Thyroid gland (tissue), 4 donors: Measurements from ENCODE around the gene MAGI1.

Source experiments
- CTCF ChIP-seq, 6 experiments: fragments of 200-600 bp in 3 of 6; fragments of 450-650 bp in 3 of 6; sonication (generic) in 3 of 6; IDR thresholded peaks; one replicate each; pipeline ENCODE4 v1.5.1; 2016 to 2019; ENCODE audit warnings: antibody characterized with exemption in 6 of 6, mild to moderate bottlenecking in 2 of 6, inconsistent platforms in 1 of 6, moderate library complexity in 1 of 6
- POLR2A ChIP-seq, 2 donors: fragments of 450-650 bp; IDR thresholded peaks; one replicate each; pipeline ENCODE4 v1.6.1; 2017; ENCODE audit warnings: antibody characterized with exemption in 2 of 2, mild to moderate bottlenecking in 2 of 2, moderate library complexity in 1 of 2

DNA sequence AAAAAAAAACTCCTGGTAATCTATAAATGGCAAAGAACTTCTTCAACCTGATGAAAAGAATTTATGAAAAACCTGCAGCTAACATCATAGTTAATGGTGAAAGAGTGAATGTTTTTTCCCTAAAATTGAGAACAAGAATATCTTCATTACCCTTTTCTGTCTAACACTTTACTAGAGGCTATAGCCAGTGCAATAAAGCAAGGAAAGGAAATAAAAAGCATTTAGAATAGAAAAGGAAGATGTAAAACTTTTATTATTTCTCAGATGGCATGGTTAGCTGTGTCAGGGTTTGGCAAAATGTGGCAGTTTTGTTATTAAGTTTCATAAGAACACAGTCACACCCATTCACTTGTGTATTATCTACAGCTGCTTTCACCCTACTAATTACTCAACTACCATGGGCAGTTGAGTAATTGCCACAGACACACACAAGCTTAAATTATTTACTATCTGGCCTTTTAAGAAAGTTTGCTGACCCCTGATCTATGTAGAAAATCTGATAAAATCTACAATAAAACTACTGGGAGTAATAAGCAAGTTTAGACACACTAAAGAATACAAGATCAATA, 465.1 kb downstream of the MAGI1 start:
- no peak for TF ChIP-seq CTCF (IDR thresholded peaks at IDR 0.05)
- no peak for TF ChIP-seq POLR2A (IDR thresholded peaks at IDR 0.05)
